Neural progenitor cell (in vitro differentiated cells): ENCODE results near the gene DGUOK. TPM values are rescaled to one million over a fixed set of nuclear protein-coding genes. Genes with fewer than 3 reads are reported as not detected.

Experiments used
- DNase-seq: peaks from one replicate; pipeline ENCODE4 v3.0.0-alpha.2; 2016; ENCODE audit warnings: low spot score
- H2AFZ ChIP-seq: fragments of 200-600 bp; sonication (generic); replicated peaks from 2 replicates; pipeline ENCODE4 v1.6.1; 2016; ENCODE audit warnings: antibody characterized with exemption
- H3F3A ChIP-seq: fragments of 200-600 bp; sonication (generic); 2 replicates; pipeline ENCODE4 v1.6.1; 2016; ENCODE audit warnings: antibody characterized with exemption, low read depth
- H3K27ac ChIP-seq: fragments of 200-600 bp; sonication (generic); 2 replicates; pipeline ENCODE4 v1.5.1; 2016; ENCODE audit warnings: mild to moderate bottlenecking
- H3K27me3 ChIP-seq: fragments of 200-600 bp; sonication (generic); 2 replicates; pipeline ENCODE4 v1.6.1; 2016; ENCODE audit warnings: mild to moderate bottlenecking, moderate library complexity
- H3K36me3 ChIP-seq: fragments of 200-600 bp; sonication (generic); 2 replicates; pipeline ENCODE4 v1.5.1; 2016
- H3K4me1 ChIP-seq: fragments of 200-600 bp; sonication (generic); 2 replicates; pipeline ENCODE4 v1.6.1; 2016; ENCODE audit warnings: mixed run types
- H3K4me2 ChIP-seq: fragments of 200-600 bp; sonication (generic); 2 replicates; pipeline ENCODE4 v1.6.1; 2016
- H3K4me3 ChIP-seq: fragments of 200-600 bp; sonication (generic); 2 replicates; pipeline ENCODE4 v1.5.1; 2016
- H3K79me2 ChIP-seq: fragments of 200-600 bp; sonication (generic); 2 replicates; pipeline ENCODE4 v1.6.1; 2016; ENCODE audit warnings: low read depth
- H3K9ac ChIP-seq: fragments of 200-600 bp; sonication (generic); 2 replicates; pipeline ENCODE4 v1.6.1; 2016
- H3K9me3 ChIP-seq: fragments of 200-600 bp; sonication (generic); 2 replicates; pipeline ENCODE4 v1.5.1; 2016; ENCODE audit warnings: low read depth
- H4K20me1 ChIP-seq: fragments of 200-600 bp; sonication (generic); 2 replicates; pipeline ENCODE4 v1.6.1; 2016; ENCODE audit warnings: low read depth
- H3K27ac Mint-ChIP-seq: 3 replicates; pipeline ENCODE4 v1.8.0; 2021; ENCODE audit warnings: mixed read lengths
- H3K27me3 Mint-ChIP-seq: 2 replicates; pipeline ENCODE4 v1.8.0; 2022; ENCODE audit warnings: low read depth, mild to moderate bottlenecking, inconsistent platforms, moderate library complexity, mixed read lengths; ENCODE audit not compliant: insufficient read depth
- H3K36me3 Mint-ChIP-seq: 3 replicates; pipeline ENCODE4 v1.8.0; 2021; ENCODE audit warnings: mixed read lengths
- H3K4me1 Mint-ChIP-seq: 3 replicates; pipeline ENCODE4 v1.8.0; 2021; ENCODE audit warnings: mixed read lengths
- H3K4me3 Mint-ChIP-seq: 3 replicates; pipeline ENCODE4 v1.8.0; 2021; ENCODE audit warnings: mild to moderate bottlenecking, moderate library complexity, mixed read lengths
- H3K9me3 Mint-ChIP-seq: 3 replicates; pipeline ENCODE4 v1.8.0; 2020; ENCODE audit warnings: mixed read lengths
- EZH2 ChIP-seq: fragments of 200-600 bp; sonication (generic); IDR thresholded peaks from 2 replicates; pipeline ENCODE4 v1.6.1; 2017; ENCODE audit warnings: antibody characterized with exemption, mild to moderate bottlenecking, moderate library complexity
- EZH2phosphoT487 ChIP-seq: fragments of 200-600 bp; sonication (generic); IDR thresholded peaks from 2 replicates; pipeline ENCODE4 v1.6.1; 2017; ENCODE audit warnings: antibody characterized with exemption
- total RNA-seq: library from RNA; depleted of rRNA; stranded (reverse); fragments of >200 nt; gene quantifications from 2 replicates; pipeline ENCODE4 v1.2.3, GENCODE V29; 2015; ENCODE audit warnings: low replicate concordance
- TF ChIP-seq, protein P1 (sequence below): fragments of 200-600 bp; sonication (generic); IDR thresholded peaks from 2 replicates; pipeline ENCODE4 v1.5.1; 2017; ENCODE audit warnings: antibody characterized with exemption, mild to moderate bottlenecking

Gene DGUOK
- total RNA-seq, 1 donor from 2014 or later: 79.0 TPM

DNA sequence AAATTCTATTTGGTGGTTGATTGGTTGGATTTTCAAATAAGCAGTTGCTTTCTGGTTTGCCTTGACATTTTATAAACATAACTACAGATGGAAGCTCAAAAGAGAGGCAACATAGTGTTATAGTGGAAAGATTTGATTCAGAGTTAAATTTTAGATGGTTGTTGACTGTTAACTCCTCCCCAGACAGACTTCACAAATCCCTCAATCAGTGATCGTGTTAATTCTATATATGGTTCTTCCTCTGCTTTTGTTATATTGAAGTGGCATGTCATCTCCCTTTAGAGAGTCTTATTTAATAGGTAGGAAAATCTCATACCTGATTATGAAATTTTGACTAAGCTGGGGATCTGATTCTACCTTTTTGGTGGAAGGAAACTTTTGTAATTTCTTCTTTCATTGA is 19.5 kb downstream of the DGUOK start:
- H3K27me3 Mint-ChIP-seq: no peaks in the 10 kb centered on the region
- peaks cover 55% of the 10 kb centered on the region for H4K20me1 ChIP-seq
- H3K4me3 Mint-ChIP-seq: no peak overlapping the region
- no peaks in the 10 kb centered on the region for H3K9me3 Mint-ChIP-seq
- no peak overlapping the region for H3K4me3 ChIP-seq
- H2AFZ ChIP-seq: no peak overlapping the region
- no peak overlapping the region for H3K27ac ChIP-seq
- H3K36me3 Mint-ChIP-seq: peaks cover 35% of the 10 kb centered on the region
- no peak overlapping the region for H3K9ac ChIP-seq
- TF ChIP-seq EZH2: no peak
- TF ChIP-seq, protein P1, sequence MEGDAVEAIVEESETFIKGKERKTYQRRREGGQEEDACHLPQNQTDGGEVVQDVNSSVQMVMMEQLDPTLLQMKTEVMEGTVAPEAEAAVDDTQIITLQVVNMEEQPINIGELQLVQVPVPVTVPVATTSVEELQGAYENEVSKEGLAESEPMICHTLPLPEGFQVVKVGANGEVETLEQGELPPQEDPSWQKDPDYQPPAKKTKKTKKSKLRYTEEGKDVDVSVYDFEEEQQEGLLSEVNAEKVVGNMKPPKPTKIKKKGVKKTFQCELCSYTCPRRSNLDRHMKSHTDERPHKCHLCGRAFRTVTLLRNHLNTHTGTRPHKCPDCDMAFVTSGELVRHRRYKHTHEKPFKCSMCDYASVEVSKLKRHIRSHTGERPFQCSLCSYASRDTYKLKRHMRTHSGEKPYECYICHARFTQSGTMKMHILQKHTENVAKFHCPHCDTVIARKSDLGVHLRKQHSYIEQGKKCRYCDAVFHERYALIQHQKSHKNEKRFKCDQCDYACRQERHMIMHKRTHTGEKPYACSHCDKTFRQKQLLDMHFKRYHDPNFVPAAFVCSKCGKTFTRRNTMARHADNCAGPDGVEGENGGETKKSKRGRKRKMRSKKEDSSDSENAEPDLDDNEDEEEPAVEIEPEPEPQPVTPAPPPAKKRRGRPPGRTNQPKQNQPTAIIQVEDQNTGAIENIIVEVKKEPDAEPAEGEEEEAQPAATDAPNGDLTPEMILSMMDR: no peak
- TF ChIP-seq EZH2phosphoT487: no peak
- H3K36me3 ChIP-seq: peaks cover 3% of the 10 kb centered on the region
- no peaks in the 10 kb centered on the region for H3K4me1 ChIP-seq
- H3F3A ChIP-seq: no peaks in the 10 kb centered on the region
- H3K9me3 ChIP-seq: no peaks in the 10 kb centered on the region
- no peak overlapping the region for H3K4me2 ChIP-seq
- peaks cover 51% of the 10 kb centered on the region for H3K79me2 ChIP-seq
- no peaks in the 10 kb centered on the region for H3K4me1 Mint-ChIP-seq
- no peak for DNase-seq
- H3K27ac Mint-ChIP-seq: no peak overlapping the region
- H3K27me3 ChIP-seq: no peaks in the 10 kb centered on the region

DNA sequence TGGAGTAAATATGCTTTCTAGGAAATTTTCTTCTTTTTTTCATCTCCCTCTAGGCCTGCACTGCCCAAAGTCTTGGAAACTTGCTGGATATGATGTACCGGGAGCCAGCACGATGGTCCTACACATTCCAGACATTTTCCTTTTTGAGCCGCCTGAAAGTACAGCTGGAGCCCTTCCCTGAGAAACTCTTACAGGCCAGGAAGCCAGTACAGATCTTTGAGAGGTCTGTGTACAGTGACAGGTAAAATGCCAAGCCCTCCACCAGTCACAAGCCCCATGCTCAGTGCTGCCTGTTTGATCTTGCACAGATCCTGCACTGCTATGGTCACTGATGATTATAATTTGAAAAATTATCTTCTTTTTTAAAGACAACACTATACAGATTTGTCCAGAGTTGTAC is 20.0 kb downstream of the DGUOK start:
- H3K27me3 Mint-ChIP-seq: no peaks in the 10 kb centered on the region
- peaks cover 3% of the 10 kb centered on the region for H3K36me3 ChIP-seq
- no peak overlapping the region for H3K4me2 ChIP-seq
- H3K4me1 ChIP-seq: no peaks in the 10 kb centered on the region
- H3K36me3 Mint-ChIP-seq: peaks cover 40% of the 10 kb centered on the region
- H2AFZ ChIP-seq: no peak overlapping the region
- H3K27ac Mint-ChIP-seq: no peak overlapping the region
- H3K9me3 Mint-ChIP-seq: no peaks in the 10 kb centered on the region
- no peaks in the 10 kb centered on the region for H3K27me3 ChIP-seq
- no peak overlapping the region for H3K4me3 Mint-ChIP-seq
- TF ChIP-seq EZH2: no peak
- TF ChIP-seq, protein P1: no peak
- TF ChIP-seq EZH2phosphoT487: no peak
- peaks cover 46% of the 10 kb centered on the region for H3K79me2 ChIP-seq
- H3K27ac ChIP-seq: no peak overlapping the region
- H3F3A ChIP-seq: no peaks in the 10 kb centered on the region
- H3K9me3 ChIP-seq: no peaks in the 10 kb centered on the region
- H3K4me3 ChIP-seq: no peak overlapping the region
- no peak for DNase-seq
- no peak overlapping the region for H3K9ac ChIP-seq
- H3K4me1 Mint-ChIP-seq: no peaks in the 10 kb centered on the region
- peaks cover 56% of the 10 kb centered on the region for H4K20me1 ChIP-seq

DNA sequence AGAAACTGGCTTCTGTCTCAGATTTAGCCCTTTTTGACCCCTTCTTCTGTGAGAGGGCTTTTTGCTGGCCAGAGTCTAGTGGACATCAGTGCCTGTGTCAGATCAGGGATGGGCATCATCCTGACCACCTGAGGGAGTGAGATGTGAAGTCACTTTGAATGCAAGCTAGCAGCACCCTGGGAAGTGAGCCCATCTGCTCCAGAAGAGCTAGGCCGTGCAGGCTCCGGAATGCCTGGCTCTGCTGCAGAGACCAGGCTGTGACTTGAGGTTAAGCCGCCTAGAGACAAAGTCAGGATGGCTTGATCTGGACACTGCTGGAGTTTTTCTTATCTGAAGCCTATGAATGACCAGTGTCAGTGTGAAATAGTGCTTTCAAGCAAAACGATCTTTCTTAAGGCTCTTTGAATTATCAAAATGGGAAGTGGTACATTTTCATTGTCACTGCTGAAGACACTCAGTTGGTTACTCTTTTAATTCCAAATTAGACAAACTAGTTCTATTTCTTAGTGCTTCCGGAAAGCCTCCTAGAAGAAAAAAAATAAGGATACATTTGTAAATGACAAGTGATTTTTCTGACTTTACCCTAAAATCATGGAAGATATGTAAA is 20.8 kb downstream of the DGUOK start:
- Histone ChIP-seq H3K79me2 (peaks cover 38% of the 10 kb centered on the region), H4K20me1 (peaks cover 59% of the 10 kb centered on the region)

More for the DNA sequence above, 20.8 kb downstream of the DGUOK start:
- Mint-ChIP-seq H3K27me3 (no peaks in the 10 kb centered on the region), H3K4me3 (no peak overlapping the region), H3K36me3 (peaks cover 47% of the 10 kb centered on the region), H3K4me1 (no peaks in the 10 kb centered on the region), H3K9me3 (no peaks in the 10 kb centered on the region), H3K27ac (no peak overlapping the region)
- no peak overlapping the region for H3K9ac ChIP-seq
- no peak overlapping the region for H2AFZ ChIP-seq
- no peaks in the 10 kb centered on the region for H3K4me1 ChIP-seq
- no peak overlapping the region for H3K4me3 ChIP-seq
- H3K27ac ChIP-seq: no peak overlapping the region
- H3F3A ChIP-seq: no peaks in the 10 kb centered on the region
- no peak for TF ChIP-seq EZH2
- TF ChIP-seq, protein P1: no peak
- no peak for TF ChIP-seq EZH2phosphoT487
- peaks cover 3% of the 10 kb centered on the region for H3K36me3 ChIP-seq
- no peaks in the 10 kb centered on the region for H3K27me3 ChIP-seq
- no peak overlapping the region for H3K4me2 ChIP-seq
- H3K9me3 ChIP-seq: no peaks in the 10 kb centered on the region
- no peak for DNase-seq
